ENCODE measurements around the gene POU3F3.

- TF ChIP-seq, protein P1, sequence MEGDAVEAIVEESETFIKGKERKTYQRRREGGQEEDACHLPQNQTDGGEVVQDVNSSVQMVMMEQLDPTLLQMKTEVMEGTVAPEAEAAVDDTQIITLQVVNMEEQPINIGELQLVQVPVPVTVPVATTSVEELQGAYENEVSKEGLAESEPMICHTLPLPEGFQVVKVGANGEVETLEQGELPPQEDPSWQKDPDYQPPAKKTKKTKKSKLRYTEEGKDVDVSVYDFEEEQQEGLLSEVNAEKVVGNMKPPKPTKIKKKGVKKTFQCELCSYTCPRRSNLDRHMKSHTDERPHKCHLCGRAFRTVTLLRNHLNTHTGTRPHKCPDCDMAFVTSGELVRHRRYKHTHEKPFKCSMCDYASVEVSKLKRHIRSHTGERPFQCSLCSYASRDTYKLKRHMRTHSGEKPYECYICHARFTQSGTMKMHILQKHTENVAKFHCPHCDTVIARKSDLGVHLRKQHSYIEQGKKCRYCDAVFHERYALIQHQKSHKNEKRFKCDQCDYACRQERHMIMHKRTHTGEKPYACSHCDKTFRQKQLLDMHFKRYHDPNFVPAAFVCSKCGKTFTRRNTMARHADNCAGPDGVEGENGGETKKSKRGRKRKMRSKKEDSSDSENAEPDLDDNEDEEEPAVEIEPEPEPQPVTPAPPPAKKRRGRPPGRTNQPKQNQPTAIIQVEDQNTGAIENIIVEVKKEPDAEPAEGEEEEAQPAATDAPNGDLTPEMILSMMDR (IDR thresholded peaks at IDR 0.05; ENCODE audit: low read depth, low read length, poor library complexity, severe bottlenecking) = no peak
- no peak for TF ChIP-seq EZH2phosphoT487 (IDR thresholded peaks at IDR 0.05; ENCODE audit: borderline replicate concordance, low read length)
These were observed 17.6 kb upstream of the POU3F3 start for GRCh38 chr2:104836265-104836664.
